Measurements from ENCODE around the gene RTP2. TPM values are rescaled to one million over a fixed set of nuclear protein-coding genes. Genes with fewer than 3 reads are reported as not detected.

Gene RTP2
- total RNA-seq, 1 experiment from 2014 or later: not detected

DNA sequence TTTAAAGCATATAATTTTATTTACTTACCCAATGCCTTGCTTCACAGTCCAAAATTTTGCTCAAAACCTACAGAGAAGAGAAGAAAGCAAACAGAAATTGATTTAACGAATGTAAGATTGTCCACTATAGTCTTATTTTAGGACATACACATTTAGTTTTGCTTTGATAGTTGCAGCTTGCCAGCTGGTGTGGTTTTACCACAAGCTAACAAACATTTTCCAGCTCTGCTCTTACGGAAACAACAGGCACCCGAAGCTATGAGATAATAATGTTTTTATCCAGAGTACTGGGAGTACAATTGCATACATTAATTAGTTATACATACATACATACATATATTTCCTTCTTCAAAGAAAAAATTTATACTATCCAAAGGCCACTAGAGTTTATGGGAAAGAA lies 32.5 kb upstream of the RTP2 start (continued):
- TF ChIP-seq POLR2AphosphoS5 (IDR thresholded peaks at IDR 0.05; ENCODE audit: low read depth, low read length) (no peak), ZNF274 (IDR thresholded peaks at IDR 0.05; ENCODE audit: low read depth, low read length) (no peak), TCF7L2 (IDR thresholded peaks at IDR 0.05; ENCODE audit: borderline replicate concordance, extremely low read depth, insufficient read depth, insufficient read length) (no peak), EZH2 (IDR thresholded peaks at IDR 0.05) (no peak), EGR1 (IDR thresholded peaks at IDR 0.05; ENCODE audit: low read depth) (no peak), ELF1 (IDR thresholded peaks at IDR 0.05; ENCODE audit: borderline replicate concordance, low read depth) (no peak)

DNA sequence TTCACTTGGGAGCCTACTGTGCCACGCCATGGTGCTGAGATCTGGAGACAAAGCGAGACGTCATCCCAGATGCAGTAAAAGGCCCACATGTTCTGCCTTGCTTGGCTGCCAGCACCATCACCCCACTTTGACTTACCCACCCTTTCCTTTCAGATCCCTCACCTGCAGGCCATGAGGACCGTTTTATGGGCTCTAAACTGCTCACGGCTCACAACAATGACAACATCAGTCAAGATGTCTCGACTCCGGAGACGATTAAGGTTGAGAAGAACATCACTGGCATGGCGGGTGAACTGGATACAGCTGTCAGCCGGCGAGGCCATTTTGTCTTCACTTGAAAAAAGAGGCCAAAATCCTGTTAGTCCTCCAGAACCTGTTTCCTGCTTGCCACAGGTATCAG lies 31.0 kb upstream of the RTP2 start:
- H3K9me3 ChIP-seq (ENCODE audit: control insufficient read depth in 1 of 2, insufficient read depth in 1 of 2, low read depth in 1 of 2, low read length in 2 of 2): no peaks in the 10 kb centered on the region
- TF ChIP-seq EZH2 (IDR thresholded peaks at IDR 0.05) (no peak), SP1 (IDR thresholded peaks at IDR 0.05; ENCODE audit: low read depth) (no peak), POLR2AphosphoS5 (IDR thresholded peaks at IDR 0.05; ENCODE audit: low read depth, low read length) (no peak), ELF1 (IDR thresholded peaks at IDR 0.05; ENCODE audit: borderline replicate concordance, low read depth) (no peak), TCF7L2 (IDR thresholded peaks at IDR 0.05; ENCODE audit: borderline replicate concordance, extremely low read depth, insufficient read depth, insufficient read length) (no peak), EZH2phosphoT487 (IDR thresholded peaks at IDR 0.05; ENCODE audit: borderline replicate concordance) (no peak), CBX3 (IDR thresholded peaks at IDR 0.05; ENCODE audit: low read depth) (no peak), CEBPB (IDR thresholded peaks at IDR 0.05; ENCODE audit: low read depth) (no peak), EGR1 (IDR thresholded peaks at IDR 0.05; ENCODE audit: low read depth) (no peak), SRF (IDR thresholded peaks at IDR 0.05; ENCODE audit: low read depth) (no peak), SIN3A (IDR thresholded peaks at IDR 0.05; ENCODE audit: low read depth) (no peak), RAD21 (IDR thresholded peaks at IDR 0.05; ENCODE audit: low read depth) (no peak), JUND (IDR thresholded peaks at IDR 0.05) (no peak), ZNF274 (IDR thresholded peaks at IDR 0.05; ENCODE audit: low read depth, low read length) (no peak), ZFX (IDR thresholded peaks at IDR 0.05) (no peak)
- TF ChIP-seq, protein P1, sequence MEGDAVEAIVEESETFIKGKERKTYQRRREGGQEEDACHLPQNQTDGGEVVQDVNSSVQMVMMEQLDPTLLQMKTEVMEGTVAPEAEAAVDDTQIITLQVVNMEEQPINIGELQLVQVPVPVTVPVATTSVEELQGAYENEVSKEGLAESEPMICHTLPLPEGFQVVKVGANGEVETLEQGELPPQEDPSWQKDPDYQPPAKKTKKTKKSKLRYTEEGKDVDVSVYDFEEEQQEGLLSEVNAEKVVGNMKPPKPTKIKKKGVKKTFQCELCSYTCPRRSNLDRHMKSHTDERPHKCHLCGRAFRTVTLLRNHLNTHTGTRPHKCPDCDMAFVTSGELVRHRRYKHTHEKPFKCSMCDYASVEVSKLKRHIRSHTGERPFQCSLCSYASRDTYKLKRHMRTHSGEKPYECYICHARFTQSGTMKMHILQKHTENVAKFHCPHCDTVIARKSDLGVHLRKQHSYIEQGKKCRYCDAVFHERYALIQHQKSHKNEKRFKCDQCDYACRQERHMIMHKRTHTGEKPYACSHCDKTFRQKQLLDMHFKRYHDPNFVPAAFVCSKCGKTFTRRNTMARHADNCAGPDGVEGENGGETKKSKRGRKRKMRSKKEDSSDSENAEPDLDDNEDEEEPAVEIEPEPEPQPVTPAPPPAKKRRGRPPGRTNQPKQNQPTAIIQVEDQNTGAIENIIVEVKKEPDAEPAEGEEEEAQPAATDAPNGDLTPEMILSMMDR (IDR thresholded peaks at IDR 0.05 in 2 of 3, conservative IDR thresholded peaks at IDR 0.05 in 1 of 3; ENCODE audit: borderline replicate concordance in 1 of 3, insufficient read depth in 1 of 3, low read depth in 2 of 3, low read length in 2 of 3): no peak
- TF ChIP-seq, protein P2, sequence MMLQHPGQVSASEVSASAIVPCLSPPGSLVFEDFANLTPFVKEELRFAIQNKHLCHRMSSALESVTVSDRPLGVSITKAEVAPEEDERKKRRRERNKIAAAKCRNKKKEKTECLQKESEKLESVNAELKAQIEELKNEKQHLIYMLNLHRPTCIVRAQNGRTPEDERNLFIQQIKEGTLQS (IDR thresholded peaks at IDR 0.05): no peak
- TF ChIP-seq, protein P3, sequence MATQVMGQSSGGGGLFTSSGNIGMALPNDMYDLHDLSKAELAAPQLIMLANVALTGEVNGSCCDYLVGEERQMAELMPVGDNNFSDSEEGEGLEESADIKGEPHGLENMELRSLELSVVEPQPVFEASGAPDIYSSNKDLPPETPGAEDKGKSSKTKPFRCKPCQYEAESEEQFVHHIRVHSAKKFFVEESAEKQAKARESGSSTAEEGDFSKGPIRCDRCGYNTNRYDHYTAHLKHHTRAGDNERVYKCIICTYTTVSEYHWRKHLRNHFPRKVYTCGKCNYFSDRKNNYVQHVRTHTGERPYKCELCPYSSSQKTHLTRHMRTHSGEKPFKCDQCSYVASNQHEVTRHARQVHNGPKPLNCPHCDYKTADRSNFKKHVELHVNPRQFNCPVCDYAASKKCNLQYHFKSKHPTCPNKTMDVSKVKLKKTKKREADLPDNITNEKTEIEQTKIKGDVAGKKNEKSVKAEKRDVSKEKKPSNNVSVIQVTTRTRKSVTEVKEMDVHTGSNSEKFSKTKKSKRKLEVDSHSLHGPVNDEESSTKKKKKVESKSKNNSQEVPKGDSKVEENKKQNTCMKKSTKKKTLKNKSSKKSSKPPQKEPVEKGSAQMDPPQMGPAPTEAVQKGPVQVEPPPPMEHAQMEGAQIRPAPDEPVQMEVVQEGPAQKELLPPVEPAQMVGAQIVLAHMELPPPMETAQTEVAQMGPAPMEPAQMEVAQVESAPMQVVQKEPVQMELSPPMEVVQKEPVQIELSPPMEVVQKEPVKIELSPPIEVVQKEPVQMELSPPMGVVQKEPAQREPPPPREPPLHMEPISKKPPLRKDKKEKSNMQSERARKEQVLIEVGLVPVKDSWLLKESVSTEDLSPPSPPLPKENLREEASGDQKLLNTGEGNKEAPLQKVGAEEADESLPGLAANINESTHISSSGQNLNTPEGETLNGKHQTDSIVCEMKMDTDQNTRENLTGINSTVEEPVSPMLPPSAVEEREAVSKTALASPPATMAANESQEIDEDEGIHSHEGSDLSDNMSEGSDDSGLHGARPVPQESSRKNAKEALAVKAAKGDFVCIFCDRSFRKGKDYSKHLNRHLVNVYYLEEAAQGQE (IDR thresholded peaks at IDR 0.05; ENCODE audit: low read depth): no peak
- no peaks in the 10 kb centered on the region for H3K79me2 ChIP-seq (ENCODE audit: insufficient read depth, low read length)
- RAD21 ChIA-PET (ENCODE audit: low non-redundant PET in 1 of 2, low total read pairs in 2 of 2, uncharacterized antibody in 2 of 2, unreplicated experiment in 2 of 2): no interaction called here
- no peak overlapping the region for H3K9ac ChIP-seq (ENCODE audit: low read length)
- H3K4me3 ChIP-seq (replicated peaks in 1 of 2; ENCODE audit: low read depth in 1 of 2, low read length in 2 of 2): no peak overlapping the region
- H3K9me2 ChIP-seq (ENCODE audit: insufficient read depth): no peaks in the 10 kb centered on the region
- no TSS peak for BruUV-seq (replicated peaks)
- H3K4me2 ChIP-seq (ENCODE audit: low read length): no peak overlapping the region
- POLR2A ChIA-PET: no interaction called here
- H3K4me1 ChIP-seq (ENCODE audit: control insufficient read depth in 1 of 2, insufficient read depth in 2 of 2, low read length in 2 of 2): peaks cover 7 to 22% of the 10 kb centered on the region in 2 experiments; a peak in 3 of 4 replicates
- H3K27me3 ChIP-seq (ENCODE audit: insufficient read depth, low read length): no peaks in the 10 kb centered on the region
- H3K36me3 ChIP-seq (ENCODE audit: control insufficient read depth in 1 of 2, insufficient read depth in 2 of 2, low read length in 2 of 2): peaks cover 0 to 24% of the 10 kb centered on the region in 2 experiments; a peak in 2 of 4 replicates
- CTCF ChIA-PET: interaction anchor here (1.9 kb wide), 1 partner anchor 1221 kb away, joined by 6 read pairs; no protein-coding TSS in a partner anchor
- H3K27ac ChIP-seq (ENCODE audit: low read depth, low read length): no peak overlapping the region
- DNase-seq (ENCODE audit: low read depth, low spot score): no peak
- no peaks in the 10 kb centered on the region for H4K20me1 ChIP-seq (ENCODE audit: insufficient read depth)
- no peak overlapping the region for H2AFZ ChIP-seq (ENCODE audit: low read depth, low read length, poor library complexity, severe bottlenecking)
- no peak for ATAC-seq
- intact Hi-C loops (cut with micrococcal nuclease): no loop called here
